GM12878 (cell line): ENCODE measurements around the gene CREB3L4. TPM values are rescaled to one million over a fixed set of nuclear protein-coding genes. Genes with fewer than 3 reads are reported as not detected.

ENCODE experiments used
- ATAC-seq: fragments of 200-7000 bp; cut with Tn5 transposase; 3 replicates; pipeline ENCODE4 v1.9.1; 2020; ENCODE audit warnings: mild to moderate bottlenecking, moderate library complexity
- BruUV-seq: library from RNA; stranded (reverse); fragments of 400-500 nt; replicated peaks from 2 replicates; lab custom pipeline; 2021; lab: Mats Ljungman, UMichigan
- CTCF ChIA-PET: fragments of 300-600 bp; sonication (Branson Sonifier 250); formaldehyde crosslinking; extraction: SDS; loops from one replicate; lab custom pipeline; 2021; ENCODE audit warnings: inconsistent platforms; lab: Yijun Ruan, JAX
- POLR2A ChIA-PET: fragments of 350-600 bp; formaldehyde crosslinking; extraction: SDS; loops from one replicate; lab custom pipeline; 2021; ENCODE audit warnings: inconsistent platforms; lab: Charles Lee
- RAD21 ChIA-PET: fragments of 300-600 bp; sonication (Branson Sonifier 250); formaldehyde crosslinking; loops from one replicate; lab custom pipeline; 2023; ENCODE audit warnings: antibody characterized with exemption; ENCODE audit not compliant: unreplicated experiment; lab: Charles Lee
- SMC1A ChIA-PET: fragments of 300-600 bp; sonication (Branson Sonifier 250); formaldehyde crosslinking; loops from one replicate; lab custom pipeline; 2023; ENCODE audit not compliant: unreplicated experiment, uncharacterized antibody; lab: Charles Lee
- DNase-seq: peaks from one replicate; pipeline ENCODE4 v3.0.0-alpha.2; 2011; ENCODE audit warnings: low read depth, low spot score
- FAIRE-seq: peaks from 3 replicates; lab custom pipeline; 2011; peaks lifted over from hg19 to GRCh38; lab: Jason Lieb, UNC
- H2AFZ ChIP-seq: 2 replicates; pipeline ENCODE4 v1.6.0; 2011; ENCODE audit warnings: low read depth, low read length, control low read depth; ENCODE audit not compliant: control insufficient read depth
- H3K27ac ChIP-seq: 2 replicates; pipeline ENCODE4 v1.5.1; 2011; ENCODE audit warnings: control low read depth; ENCODE audit not compliant: control insufficient read depth, insufficient read depth
- H3K27me3 ChIP-seq, 2 experiments: replicated peaks in 1 of 2; 2 replicates each; pipeline versions ENCODE4 v1.6.0 to v1.6.1; 2011; ENCODE audit warnings: low read length in 1 of 2; ENCODE audit not compliant: control insufficient read depth in 2 of 2, insufficient read depth in 2 of 2
- H3K36me3 ChIP-seq, 2 experiments: 2 replicates each; pipeline ENCODE4 v1.5.1; 2011; ENCODE audit warnings: low read length in 1 of 2; ENCODE audit not compliant: control insufficient read depth in 2 of 2, insufficient read depth in 2 of 2
- H3K4me1 ChIP-seq: 2 replicates; pipeline ENCODE4 v1.6.1; 2011; ENCODE audit warnings: mild to moderate bottlenecking, low read length, moderate library complexity, mixed read lengths; ENCODE audit not compliant: control insufficient read depth, insufficient read depth
- H3K4me2 ChIP-seq: 2 replicates; pipeline ENCODE4 v1.6.0; 2011; ENCODE audit warnings: control low read depth; ENCODE audit not compliant: control insufficient read depth, insufficient read depth
- H3K4me3 ChIP-seq: fragments of 200-600 bp; sonication (generic); 2 replicates; pipeline ENCODE4 v1.5.1; 2016
- H3K79me2 ChIP-seq: 2 replicates; pipeline ENCODE4 v1.6.0; 2011; ENCODE audit warnings: low read length; ENCODE audit not compliant: control insufficient read depth, insufficient read depth
- H3K9ac ChIP-seq: 2 replicates; pipeline ENCODE4 v1.8.0; 2011; ENCODE audit warnings: low read length, control low read depth, mixed read lengths; ENCODE audit not compliant: control insufficient read depth, insufficient read depth
- H3K9me3 ChIP-seq: replicated peaks from 3 replicates; pipeline ENCODE4 v1.5.1; 2011; ENCODE audit warnings: mild to moderate bottlenecking, low read length; ENCODE audit not compliant: control insufficient read depth, insufficient read depth
- H4K20me1 ChIP-seq: 2 replicates; pipeline ENCODE4 v1.6.0; 2011; ENCODE audit not compliant: control insufficient read depth, insufficient read depth
- RB1 ChIP-seq: fragments of 450-650 bp; formaldehyde crosslinking; IDR thresholded peaks from 2 replicates; pipeline ENCODE4 v1.6.1; 2017; ENCODE audit warnings: mild to moderate bottlenecking, borderline replicate concordance
- WGBS: methylation state at CpG from one replicate; pipeline ENCODE4 v1.1.6; 2016; ENCODE audit warnings: low lambda C conversion rate; ENCODE audit not compliant: insufficient replicate concordance, insufficient coverage; ENCODE audit errors: missing lambda C conversion rate; 5-methylcytosine and 5-hydroxymethylcytosine counted together
- in situ Hi-C: fragments of 300-500 bp; cut with MboI; formaldehyde crosslinking; loops from 9 replicates; pipeline ENCODE4 v1.14.3; 2018; ENCODE audit warnings: mixed read lengths
- intact Hi-C: fragments of 100-400 bp; cut with micrococcal nuclease; formaldehyde crosslinking; loops from one replicate; pipeline ENCODE4 v1.14.2; 2022; ENCODE audit not compliant: unreplicated experiment
- polyA plus RNA-seq, 11 experiments: library from polyadenylated mRNA; depleted of rRNA in 4 of 11; unstranded in 6 of 11; stranded (reverse) in 5 of 11; fragments of >200 nt; fragmentation: Nextera tagmentation in 4 of 11; fragmentation: Illumina TruSeq in 1 of 11; extraction: Ambion mirVana in 4 of 11; extraction: Trizol in 1 of 11; gene quantifications; 1 replicate in 1 of 11; 2 replicates in 10 of 11; pipeline versions ENCODE4 v1.2.1 to v1.2.3, GENCODE V29; 2011 to 2016; ENCODE audit warnings: inconsistent platforms in 2 of 11, missing spikeins in 2 of 11, low read depth in 1 of 11
- total RNA-seq, 4 experiments: library from RNA; depleted of rRNA in 3 of 4; stranded (reverse); fragments of >200 nt in 3 of 4; fragmentation: Illumina TruSeq in 1 of 4; extraction: Trizol in 1 of 4; gene quantifications; 2 replicates each; pipeline versions ENCODE4 v1.2.1 to v1.2.3, GENCODE V29; 2013 to 2021
- TF ChIP-seq, protein P1 (sequence below): fragments of 450-650 bp; IDR thresholded peaks from 2 replicates; pipeline ENCODE4 v1.6.1; 2018; ENCODE audit warnings: mild to moderate bottlenecking, low read depth, moderate library complexity; ENCODE audit not compliant: partially characterized antibody

CREB3L4 gene
- total and polyA plus RNA-seq, 10 of the 15 experiments (the other 5 are each of a cell fraction or from before 2014, with no cell fraction given): 9.7 to 14.0 (median 12.1) TPM

DNA sequence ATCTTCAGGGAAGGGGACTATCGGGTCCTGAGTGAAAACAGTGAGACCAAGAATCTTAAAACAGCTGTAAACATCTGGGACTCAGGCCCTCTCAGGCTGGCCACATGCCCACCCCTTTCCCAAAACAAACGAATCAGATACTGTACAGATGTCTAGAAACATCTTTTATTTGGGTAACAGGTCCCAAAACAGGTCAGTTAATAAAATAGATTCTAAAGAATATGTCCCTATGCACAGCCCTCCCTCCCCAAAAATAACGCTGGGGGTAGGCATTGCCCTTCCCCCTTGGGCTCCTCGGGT lies 8.8 kb upstream of the CREB3L4 start:
- Histone ChIP-seq H3K27ac (peak overlapping the region; percentile 93; the same call in 1 of the 2 replicates), H3K9ac (peak overlapping the region; percentile 21; the same call in 1 of the 2 replicates), H3K4me3 (no peak overlapping the region; the same call in 1 of the 2 replicates), H3K4me2 (peak overlapping the region; percentile 59), H3K79me2 (peaks cover 72% of the 10 kb centered on the region), H3K36me3 (peaks cover 13 to 23% of the 10 kb centered on the region in 2 experiments), H3K27me3 (no peaks in the 10 kb centered on the region), H4K20me1 (peaks cover 12% of the 10 kb centered on the region; the same call in 1 of the 2 replicates), H3K9me3 (no peaks in the 10 kb centered on the region), H3K4me1 (peaks cover 14% of the 10 kb centered on the region; the same call in 1 of the 2 replicates), H2AFZ (no peak overlapping the region)
- ChIA-PET SMC1A (interaction anchor here (0.8 to 6.9 kb wide), 2 partner anchors 8 to 14 kb away, joined by 5 to 31 read pairs; partner anchors contain the start of gene CREB3L4), POLR2A (interaction anchor here (0.6 to 5.5 kb wide), 9 partner anchors 8 to 261 kb away, joined by 3 to 38 read pairs (median 3); partner anchors contain the start of genes CREB3L4, DENND4B, JTB and UBAP2L), RAD21 (interaction anchor here (0.7 to 2.0 kb wide), 8 partner anchors 8 to 390 kb away, joined by 3 to 6 read pairs (median 4); partner anchors contain the start of genes CREB3L4, DENND4B and JTB), CTCF (interaction anchor here (0.7 to 5.0 kb wide), 3 partner anchors 13 to 313 kb away, joined by 3 to 27 read pairs (median 3); partner anchors contain the start of gene DENND4B)
- 22% methylated on average over 4 of the region's 4 CpGs for WGBS
- ATAC-seq: no peak
- TF ChIP-seq, protein P1, sequence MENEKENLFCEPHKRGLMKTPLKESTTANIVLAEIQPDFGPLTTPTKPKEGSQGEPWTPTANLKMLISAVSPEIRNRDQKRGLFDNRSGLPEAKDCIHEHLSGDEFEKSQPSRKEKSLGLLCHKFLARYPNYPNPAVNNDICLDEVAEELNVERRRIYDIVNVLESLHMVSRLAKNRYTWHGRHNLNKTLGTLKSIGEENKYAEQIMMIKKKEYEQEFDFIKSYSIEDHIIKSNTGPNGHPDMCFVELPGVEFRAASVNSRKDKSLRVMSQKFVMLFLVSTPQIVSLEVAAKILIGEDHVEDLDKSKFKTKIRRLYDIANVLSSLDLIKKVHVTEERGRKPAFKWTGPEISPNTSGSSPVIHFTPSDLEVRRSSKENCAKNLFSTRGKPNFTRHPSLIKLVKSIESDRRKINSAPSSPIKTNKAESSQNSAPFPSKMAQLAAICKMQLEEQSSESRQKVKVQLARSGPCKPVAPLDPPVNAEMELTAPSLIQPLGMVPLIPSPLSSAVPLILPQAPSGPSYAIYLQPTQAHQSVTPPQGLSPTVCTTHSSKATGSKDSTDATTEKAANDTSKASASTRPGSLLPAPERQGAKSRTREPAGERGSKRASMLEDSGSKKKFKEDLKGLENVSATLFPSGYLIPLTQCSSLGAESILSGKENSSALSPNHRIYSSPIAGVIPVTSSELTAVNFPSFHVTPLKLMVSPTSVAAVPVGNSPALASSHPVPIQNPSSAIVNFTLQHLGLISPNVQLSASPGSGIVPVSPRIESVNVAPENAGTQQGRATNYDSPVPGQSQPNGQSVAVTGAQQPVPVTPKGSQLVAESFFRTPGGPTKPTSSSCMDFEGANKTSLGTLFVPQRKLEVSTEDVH: peak; percentile 15
- TF ChIP-seq RB1: no peak
- DNase-seq: no peak
- BruUV-seq: no TSS peak
- in situ Hi-C loops (no loop called here), intact Hi-C loops (no loop called here)
- FAIRE-seq: no peak
